Measurements from ENCODE around the gene DAD1. TPM values are rescaled to one million over a fixed set of nuclear protein-coding genes. Genes with fewer than 3 reads are reported as not detected.

DAD1 gene
- total RNA-seq, 1 donor from 2014 or later = 244 TPM

DNA sequence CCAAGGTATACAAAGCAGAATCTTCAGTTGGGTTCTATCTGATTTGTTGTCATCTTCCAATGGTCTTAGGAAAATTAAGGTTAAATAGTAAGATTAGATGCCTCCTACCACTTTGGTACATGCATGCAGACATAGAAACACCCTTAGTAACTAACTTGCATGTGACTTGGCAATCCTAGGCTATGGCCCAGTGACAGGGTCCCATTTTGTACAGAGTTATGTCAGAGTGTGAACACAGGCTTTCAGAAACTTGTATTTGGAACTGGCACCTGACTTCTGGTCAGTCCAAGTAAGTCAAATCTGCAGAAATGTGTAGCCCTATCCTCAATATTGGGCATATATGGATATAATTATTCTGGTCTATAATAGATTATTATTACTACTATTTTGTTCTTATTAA lies 53.1 kb downstream of the DAD1 start:
- H3K4me3 ChIP-seq (ENCODE audit: low read length in 3 of 3) = no peak overlapping the region
- H3K27me3 ChIP-seq (ENCODE audit: control insufficient read depth in 3 of 3, insufficient read depth in 3 of 3, low read length in 3 of 3) = no peaks in the 10 kb centered on the region
- H3K27ac ChIP-seq (ENCODE audit: low read depth, low read length) = no peak overlapping the region
- no peaks in the 10 kb centered on the region for H3K36me3 ChIP-seq (ENCODE audit: control insufficient read depth in 3 of 3, insufficient read depth in 3 of 3, low read length in 3 of 3)
- no peaks in the 10 kb centered on the region for H3K9me3 ChIP-seq (ENCODE audit: control insufficient read depth in 3 of 3, low read length in 3 of 3)
- peaks cover 3 to 17% (median 4%) of the 10 kb centered on the region in 3 donors for H3K4me1 ChIP-seq (ENCODE audit: control insufficient read depth in 3 of 3, insufficient read depth in 3 of 3, low read length in 3 of 3)
- no peak overlapping the region for H3K9ac ChIP-seq (ENCODE audit: low read depth in 1 of 3, low read length in 3 of 3)

DNA sequence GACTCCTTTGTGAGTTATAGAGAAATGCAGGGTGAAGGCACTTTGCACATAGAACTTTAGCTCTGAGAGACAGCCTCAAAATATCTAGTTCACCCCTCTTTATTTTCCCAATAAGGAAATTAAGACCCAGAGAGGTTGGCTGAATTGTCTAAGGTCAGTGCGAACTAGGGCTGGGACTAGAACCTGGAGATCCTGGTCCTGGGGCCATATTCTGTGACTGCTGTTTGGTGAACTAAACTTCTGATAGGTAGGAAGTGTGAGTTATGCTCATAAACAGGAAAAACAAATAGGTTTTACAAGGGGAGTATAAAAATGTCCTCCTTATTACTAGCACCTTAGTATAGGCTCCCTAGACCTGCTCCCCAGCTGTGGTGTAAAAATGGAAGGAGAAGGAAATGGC lies 53.9 kb downstream of the DAD1 start:
- H3K4me3 ChIP-seq (ENCODE audit: low read length in 3 of 3) = no peak overlapping the region
- H3K9me3 ChIP-seq (ENCODE audit: control insufficient read depth in 3 of 3, low read length in 3 of 3) = no peaks in the 10 kb centered on the region
- no peak overlapping the region for H3K9ac ChIP-seq (ENCODE audit: low read depth in 1 of 3, low read length in 3 of 3)
- peaks cover 3 to 17% (median 4%) of the 10 kb centered on the region in 3 donors for H3K4me1 ChIP-seq (ENCODE audit: control insufficient read depth in 3 of 3, insufficient read depth in 3 of 3, low read length in 3 of 3)
- H3K27me3 ChIP-seq (ENCODE audit: control insufficient read depth in 3 of 3, insufficient read depth in 3 of 3, low read length in 3 of 3) = no peaks in the 10 kb centered on the region
- no peak overlapping the region for H3K27ac ChIP-seq (ENCODE audit: low read depth, low read length)
- no peaks in the 10 kb centered on the region for H3K36me3 ChIP-seq (ENCODE audit: control insufficient read depth in 3 of 3, insufficient read depth in 3 of 3, low read length in 3 of 3)

DNA sequence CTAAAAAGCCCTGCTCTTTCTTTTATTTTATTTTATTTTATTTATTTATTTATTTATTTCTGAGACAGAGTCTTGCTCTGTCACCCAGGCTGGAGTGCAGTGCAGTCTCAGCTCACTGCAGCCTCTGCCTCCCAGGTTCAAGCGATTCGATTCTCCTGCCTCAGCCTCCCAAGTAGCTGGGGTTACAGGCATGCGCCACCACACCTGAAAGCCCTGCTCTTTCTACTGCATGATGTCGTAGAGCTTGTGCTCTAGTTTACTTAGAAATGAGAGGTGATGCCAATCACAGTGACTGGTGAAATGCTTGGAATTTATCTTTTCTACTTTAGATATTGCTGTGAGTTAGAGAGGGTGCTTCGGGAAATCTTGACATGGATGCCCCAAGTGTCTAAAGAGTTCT lies 54.5 kb downstream of the DAD1 start:
- Histone ChIP-seq H3K27ac (ENCODE audit: low read depth, low read length) (no peak overlapping the region), H3K9me3 (ENCODE audit: control insufficient read depth in 3 of 3, low read length in 3 of 3) (no peaks in the 10 kb centered on the region), H3K36me3 (ENCODE audit: control insufficient read depth in 3 of 3, insufficient read depth in 3 of 3, low read length in 3 of 3) (no peaks in the 10 kb centered on the region), H3K9ac (ENCODE audit: low read depth in 1 of 3, low read length in 3 of 3) (no peak overlapping the region), H3K4me3 (ENCODE audit: low read length in 3 of 3) (no peak overlapping the region), H3K27me3 (ENCODE audit: control insufficient read depth in 3 of 3, insufficient read depth in 3 of 3, low read length in 3 of 3) (no peaks in the 10 kb centered on the region), H3K4me1 (ENCODE audit: control insufficient read depth in 3 of 3, insufficient read depth in 3 of 3, low read length in 3 of 3) (peaks cover 3 to 17% (median 4%) of the 10 kb centered on the region in 3 donors)

DNA sequence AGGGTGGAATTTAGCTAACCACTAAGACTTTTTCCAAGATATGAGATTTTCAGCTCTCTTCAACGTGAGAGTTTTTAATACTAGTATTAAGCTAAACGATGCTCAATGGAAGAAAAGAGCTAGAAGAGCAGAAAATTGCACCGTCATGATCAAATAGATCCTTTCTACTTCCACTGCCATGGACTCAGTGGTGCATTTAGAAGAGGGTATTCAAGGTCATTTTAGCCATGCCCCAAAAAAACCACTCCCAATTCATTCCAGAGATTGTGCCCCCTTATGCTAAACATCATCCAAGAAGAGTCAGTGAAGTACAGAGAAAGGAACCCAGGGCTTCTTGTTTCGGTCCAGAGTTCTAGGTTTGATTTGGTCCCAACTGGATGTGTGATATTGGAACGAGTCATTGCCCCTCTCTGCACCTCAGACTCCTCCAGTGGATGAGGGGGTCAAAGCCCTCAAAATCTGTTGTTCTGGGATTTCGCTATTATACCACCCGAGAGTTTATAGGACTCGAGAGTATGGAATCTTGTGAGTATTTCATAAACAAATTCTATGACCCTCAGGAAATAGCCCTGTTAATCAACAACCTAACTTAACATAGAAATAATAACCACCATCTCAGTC lies 55.2 kb downstream of the DAD1 start:
- H3K9me3 ChIP-seq (ENCODE audit: control insufficient read depth in 3 of 3, low read length in 3 of 3) = no peaks in the 10 kb centered on the region
- H3K9ac ChIP-seq (ENCODE audit: low read depth in 1 of 3, low read length in 3 of 3) = no peak overlapping the region
- H3K27ac ChIP-seq (ENCODE audit: low read depth, low read length) = no peak overlapping the region
- no peaks in the 10 kb centered on the region for H3K27me3 ChIP-seq (ENCODE audit: control insufficient read depth in 3 of 3, insufficient read depth in 3 of 3, low read length in 3 of 3)
- H3K36me3 ChIP-seq (ENCODE audit: control insufficient read depth in 3 of 3, insufficient read depth in 3 of 3, low read length in 3 of 3) = no peaks in the 10 kb centered on the region
- no peak overlapping the region for H3K4me3 ChIP-seq (ENCODE audit: low read length in 3 of 3)
- H3K4me1 ChIP-seq (ENCODE audit: control insufficient read depth in 3 of 3, insufficient read depth in 3 of 3, low read length in 3 of 3) = peaks cover 3 to 17% (median 4%) of the 10 kb centered on the region in 3 donors

DNA sequence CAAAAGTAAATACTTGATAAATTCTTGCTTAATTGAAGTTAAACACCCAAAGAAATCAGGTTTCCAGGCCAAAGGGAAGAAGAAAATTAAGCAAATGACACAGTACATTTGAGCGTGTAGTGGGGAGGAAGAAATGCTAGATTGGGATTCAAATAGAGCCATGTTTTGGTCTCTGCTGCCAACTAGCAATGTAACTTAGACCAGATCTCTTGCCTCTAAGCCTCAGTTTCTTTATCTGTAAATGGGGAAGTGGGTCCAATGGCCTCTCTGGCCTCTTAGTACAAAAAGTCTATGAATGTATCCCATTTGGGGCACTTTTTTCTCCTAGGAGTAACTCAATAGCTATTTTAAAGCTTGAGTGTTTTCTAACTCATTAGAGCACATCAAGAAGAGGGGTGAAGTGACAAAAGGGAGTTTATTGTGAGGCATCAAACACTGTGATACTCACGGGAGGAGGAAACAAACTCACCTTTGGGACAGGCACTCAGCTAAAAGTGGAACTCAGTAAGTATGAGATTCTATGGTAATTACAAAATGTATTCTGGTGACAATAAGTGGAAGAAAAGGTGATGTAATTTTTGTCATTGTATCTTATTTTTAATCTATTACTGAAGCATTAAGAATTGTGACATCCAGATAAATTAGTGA lies 55.8 kb downstream of the DAD1 start:
- Histone ChIP-seq H3K36me3 (ENCODE audit: control insufficient read depth in 3 of 3, insufficient read depth in 3 of 3, low read length in 3 of 3) (no peaks in the 10 kb centered on the region), H3K4me3 (ENCODE audit: low read length in 3 of 3) (no peak overlapping the region), H3K27ac (ENCODE audit: low read depth, low read length) (no peak overlapping the region), H3K9ac (ENCODE audit: low read depth in 1 of 3, low read length in 3 of 3) (no peak overlapping the region), H3K27me3 (ENCODE audit: control insufficient read depth in 3 of 3, insufficient read depth in 3 of 3, low read length in 3 of 3) (no peaks in the 10 kb centered on the region), H3K4me1 (ENCODE audit: control insufficient read depth in 3 of 3, insufficient read depth in 3 of 3, low read length in 3 of 3) (peaks cover 3 to 15% (median 4%) of the 10 kb centered on the region in 3 donors), H3K9me3 (ENCODE audit: control insufficient read depth in 3 of 3, low read length in 3 of 3) (no peaks in the 10 kb centered on the region)

DNA sequence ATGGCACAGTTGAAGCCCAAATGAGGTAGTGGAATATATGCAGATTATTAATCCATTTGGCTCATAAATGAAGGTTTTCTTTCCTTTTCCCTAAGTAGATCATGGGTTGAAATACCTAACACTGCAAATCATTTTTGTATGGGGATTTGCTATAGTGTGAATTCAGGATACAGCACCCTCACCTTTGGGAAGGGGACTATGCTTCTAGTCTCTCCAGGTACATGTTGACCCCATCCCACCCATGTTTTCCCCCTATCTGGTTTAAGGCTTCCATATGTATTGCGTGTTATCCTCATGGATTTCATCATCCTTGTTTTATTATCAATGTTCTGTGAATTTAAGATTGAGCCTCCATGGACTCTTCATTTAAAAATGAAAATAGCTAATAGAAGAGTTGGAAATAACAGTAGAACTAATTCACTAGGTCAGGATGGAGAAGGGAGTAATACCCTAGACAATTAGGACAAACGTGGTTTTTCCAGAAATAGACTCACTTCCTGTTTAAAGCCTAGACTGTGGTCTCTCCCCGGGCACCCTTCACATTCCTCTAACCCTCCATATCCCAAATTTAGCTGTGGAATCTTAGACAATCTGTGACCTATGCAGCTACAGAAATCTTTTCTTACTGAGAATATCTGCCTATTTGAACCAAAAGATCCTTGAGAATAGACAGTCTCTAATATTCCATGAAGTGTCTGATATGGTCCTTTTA lies 56.5 kb downstream of the DAD1 start:
- H3K27me3 ChIP-seq (ENCODE audit: control insufficient read depth in 3 of 3, insufficient read depth in 3 of 3, low read length in 3 of 3) = no peaks in the 10 kb centered on the region
- H3K4me1 ChIP-seq (ENCODE audit: control insufficient read depth in 3 of 3, insufficient read depth in 3 of 3, low read length in 3 of 3) = peaks cover 0 to 8% (median 4%) of the 10 kb centered on the region in 3 donors
- H3K27ac ChIP-seq (ENCODE audit: low read depth, low read length) = no peak overlapping the region
- H3K36me3 ChIP-seq (ENCODE audit: control insufficient read depth in 3 of 3, insufficient read depth in 3 of 3, low read length in 3 of 3) = no peaks in the 10 kb centered on the region
- H3K9ac ChIP-seq (ENCODE audit: low read depth in 1 of 3, low read length in 3 of 3) = no peak overlapping the region
- H3K9me3 ChIP-seq (ENCODE audit: control insufficient read depth in 3 of 3, low read length in 3 of 3) = no peaks in the 10 kb centered on the region
- H3K4me3 ChIP-seq (ENCODE audit: low read length in 3 of 3) = no peak overlapping the region

DNA sequence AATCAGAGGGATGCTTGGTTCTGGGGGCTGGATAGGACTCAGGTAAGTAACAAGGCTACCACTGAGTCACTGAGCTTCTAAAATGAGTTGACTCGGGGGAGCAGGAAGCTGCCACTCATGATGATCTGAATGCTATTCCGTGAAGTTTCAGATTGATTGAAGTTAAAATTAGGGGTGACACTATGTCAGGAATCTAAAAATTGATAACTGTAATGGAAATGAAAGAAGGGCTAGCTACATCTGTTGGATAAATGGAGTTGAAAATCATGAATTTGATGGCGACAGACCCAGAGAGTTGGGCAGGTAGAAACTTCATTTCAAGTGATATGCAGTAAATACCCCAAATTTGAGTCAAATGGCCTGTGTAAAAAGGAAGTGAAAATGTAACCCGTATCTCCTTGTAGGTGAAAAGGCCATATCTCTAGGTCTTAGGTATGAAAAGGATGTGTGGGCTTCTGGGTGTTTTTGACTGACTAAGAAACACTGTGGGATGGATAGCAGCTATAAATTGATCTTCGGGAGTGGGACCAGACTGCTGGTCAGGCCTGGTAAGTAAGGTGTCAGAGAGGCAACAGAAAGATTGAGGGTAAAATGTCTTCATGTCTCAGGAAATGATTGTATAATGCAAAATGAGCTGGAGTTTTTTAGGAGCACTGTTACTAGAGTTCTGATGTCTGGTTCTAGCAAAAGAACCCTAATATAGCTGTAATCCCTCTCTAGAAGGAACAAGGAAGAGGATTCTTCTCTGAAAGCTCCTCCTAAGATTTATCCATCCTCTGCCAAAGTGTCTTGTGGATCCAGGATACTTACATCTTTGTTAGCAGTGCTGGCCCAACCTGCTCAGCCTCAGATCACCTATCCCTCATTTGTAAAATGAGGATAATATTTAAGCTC lies 57.3 kb downstream of the DAD1 start:
- Histone ChIP-seq H3K9me3 (ENCODE audit: control insufficient read depth in 3 of 3, low read length in 3 of 3) (no peaks in the 10 kb centered on the region), H3K9ac (ENCODE audit: low read depth in 1 of 3, low read length in 3 of 3) (no peak overlapping the region), H3K4me3 (ENCODE audit: low read length in 3 of 3) (no peak overlapping the region), H3K27ac (ENCODE audit: low read depth, low read length) (no peak overlapping the region), H3K4me1 (ENCODE audit: control insufficient read depth in 3 of 3, insufficient read depth in 3 of 3, low read length in 3 of 3) (peaks cover 0 to under 1% (median 0%) of the 10 kb centered on the region in 3 donors), H3K36me3 (ENCODE audit: control insufficient read depth in 3 of 3, insufficient read depth in 3 of 3, low read length in 3 of 3) (no peaks in the 10 kb centered on the region), H3K27me3 (ENCODE audit: control insufficient read depth in 3 of 3, insufficient read depth in 3 of 3, low read length in 3 of 3) (no peaks in the 10 kb centered on the region)

DNA sequence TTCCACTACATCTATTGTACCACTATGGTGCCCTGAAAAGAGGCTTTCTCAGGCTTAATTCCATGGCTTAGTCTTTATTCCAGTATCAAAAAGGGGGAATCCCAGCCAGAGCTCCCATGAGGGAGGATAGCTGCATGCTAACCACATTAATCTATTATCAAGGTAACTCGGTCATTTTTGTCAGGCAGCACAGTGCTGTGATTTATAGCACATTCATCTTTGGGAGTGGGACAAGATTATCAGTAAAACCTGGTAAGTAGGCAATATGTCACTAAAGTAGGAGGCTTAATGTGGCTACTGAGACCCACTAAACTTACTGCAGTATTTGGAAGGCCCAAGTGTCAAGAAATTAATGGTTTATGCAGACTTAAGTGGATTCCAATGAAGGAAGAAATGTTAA lies 58.9 kb downstream of the DAD1 start:
- H3K27me3 ChIP-seq (ENCODE audit: control insufficient read depth in 3 of 3, insufficient read depth in 3 of 3, low read length in 3 of 3) = no peaks in the 10 kb centered on the region
- no peaks in the 10 kb centered on the region for H3K36me3 ChIP-seq (ENCODE audit: control insufficient read depth in 3 of 3, insufficient read depth in 3 of 3, low read length in 3 of 3)
- no peak overlapping the region for H3K27ac ChIP-seq (ENCODE audit: low read depth, low read length)
- H3K4me1 ChIP-seq (ENCODE audit: control insufficient read depth in 3 of 3, insufficient read depth in 3 of 3, low read length in 3 of 3) = no peaks in the 10 kb centered on the region
- H3K4me3 ChIP-seq (ENCODE audit: low read length in 3 of 3) = no peak overlapping the region
- H3K9me3 ChIP-seq (ENCODE audit: control insufficient read depth in 3 of 3, low read length in 3 of 3) = no peaks in the 10 kb centered on the region
- H3K9ac ChIP-seq (ENCODE audit: low read depth in 1 of 3, low read length in 3 of 3) = no peak overlapping the region

DNA sequence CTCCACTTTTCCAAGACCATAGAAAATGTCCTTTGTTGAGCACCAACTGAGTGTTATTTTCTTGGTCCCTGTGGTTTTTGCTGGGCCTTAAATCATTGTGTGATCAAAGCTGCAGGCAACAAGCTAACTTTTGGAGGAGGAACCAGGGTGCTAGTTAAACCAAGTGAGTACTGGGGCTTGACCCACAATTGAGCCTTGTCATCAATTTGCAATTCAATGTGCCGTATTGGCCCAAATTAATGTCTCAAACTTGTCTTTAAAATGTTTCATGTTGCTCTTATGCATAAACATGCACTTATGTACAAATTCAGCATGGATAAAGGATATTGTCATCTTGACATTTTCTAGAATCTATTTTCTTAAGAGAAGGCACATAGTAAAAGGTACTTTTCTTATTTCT lies 62.3 kb downstream of the DAD1 start:
- Histone ChIP-seq H3K36me3 (ENCODE audit: control insufficient read depth in 3 of 3, insufficient read depth in 3 of 3, low read length in 3 of 3) (no peaks in the 10 kb centered on the region), H3K9ac (ENCODE audit: low read depth in 1 of 3, low read length in 3 of 3) (no peak overlapping the region), H3K9me3 (ENCODE audit: control insufficient read depth in 3 of 3, low read length in 3 of 3) (no peaks in the 10 kb centered on the region), H3K27ac (ENCODE audit: low read depth, low read length) (no peak overlapping the region), H3K4me3 (ENCODE audit: low read length in 3 of 3) (no peak overlapping the region), H3K27me3 (ENCODE audit: control insufficient read depth in 3 of 3, insufficient read depth in 3 of 3, low read length in 3 of 3) (no peaks in the 10 kb centered on the region), H3K4me1 (ENCODE audit: control insufficient read depth in 3 of 3, insufficient read depth in 3 of 3, low read length in 3 of 3) (no peaks in the 10 kb centered on the region)
